ENCODE measurements around the gene RGS16.

DNA sequence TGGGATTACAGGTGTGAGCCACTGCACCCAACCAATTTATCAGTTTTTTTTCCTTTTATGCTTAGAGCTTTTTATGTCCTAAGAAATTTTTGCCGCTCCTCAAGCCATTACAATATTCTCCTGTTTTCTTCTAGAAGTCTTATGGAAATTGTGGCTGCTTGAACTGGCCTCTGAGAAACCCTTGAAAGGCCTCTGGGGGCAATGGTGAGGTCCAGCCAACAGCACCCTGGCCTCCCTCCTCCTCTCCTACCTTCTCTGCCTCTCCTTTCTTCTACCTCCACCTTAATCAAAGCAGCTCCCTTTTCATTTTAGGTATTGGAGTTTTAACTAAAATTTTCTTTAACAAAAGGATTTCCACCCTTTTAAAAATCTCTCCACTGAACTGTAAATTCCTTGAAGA, 24.5 kb upstream of the RGS16 start:
- TF ChIP-seq CTCF (optimal IDR thresholded peaks at IDR 0.05 in 1 of 3, IDR thresholded peaks at IDR 0.05 in 1 of 3, conservative IDR thresholded peaks at IDR 0.05 in 1 of 3; ENCODE audit: extremely low read depth in 1 of 3, insufficient read depth in 2 of 3, low read length in 3 of 3): no peak
- TF ChIP-seq EZH2 (IDR thresholded peaks at IDR 0.05; ENCODE audit: low read length): no peak

Measured in keratinocyte (primary cell).